Measurements from ENCODE around the gene ZNF445. TPM values are rescaled to one million over a fixed set of nuclear protein-coding genes. Genes with fewer than 3 reads are reported as not detected.
"Not testable (repeated sequence)": the region's sequence is repeated elsewhere in the genome, so short reads cannot be mapped to it uniquely, and the experiment has no call there.

Gene ZNF445
- polyA plus RNA-seq, 1 donor: 19.4 TPM

GRCh38 chr3:44429459-44429858, 48.0 kb downstream of the ZNF445 start:
- no peak for DNase-seq

GRCh38 chr3:44428910-44429309, 48.6 kb downstream of the ZNF445 start:
- DNase-seq: no peak

GRCh38 chr3:44427683-44428082, 49.8 kb downstream of the ZNF445 start:
- DNase-seq: no peak

- DNase-seq: no peak
Observed at GRCh38 chr3:44424758-44425157, 52.7 kb downstream of the ZNF445 start.

- DNase-seq: no peak
Observed at GRCh38 chr3:44421280-44421679, 56.2 kb downstream of the ZNF445 start.

- no peak for DNase-seq
Observed at GRCh38 chr3:44420676-44421075, 56.8 kb downstream of the ZNF445 start.

- no peak for DNase-seq
Observed at GRCh38 chr3:44419923-44420650, 57.4 kb downstream of the ZNF445 start.

- DNase-seq: no peak
Observed at GRCh38 chr3:44419116-44419922, 58.2 kb downstream of the ZNF445 start.

- no peak for DNase-seq
Observed at GRCh38 chr3:44418549-44418948, 58.9 kb downstream of the ZNF445 start.

- DNase-seq: not testable (repeated sequence)
Observed at GRCh38 chr3:44418118-44418517, 59.4 kb downstream of the ZNF445 start.

GRCh38 chr3:44416031-44417030, 61.1 kb downstream of the ZNF445 start:
- no peak for DNase-seq

- no peak for DNase-seq
Observed at GRCh38 chr3:44415421-44415820, 62.0 kb downstream of the ZNF445 start.

GRCh38 chr3:44414517-44415090, 62.9 kb downstream of the ZNF445 start:
- no peak for DNase-seq

- DNase-seq: no peak
Observed at GRCh38 chr3:44412365-44412764, 65.1 kb downstream of the ZNF445 start.

- DNase-seq: no peak
Observed at GRCh38 chr3:44411031-44411645, 66.3 kb downstream of the ZNF445 start.

- DNase-seq: no peak
Observed at GRCh38 chr3:44409640-44410410, 67.6 kb downstream of the ZNF445 start.

- no peak for DNase-seq
Observed at GRCh38 chr3:44402548-44402947, 74.9 kb downstream of the ZNF445 start.

GRCh38 chr3:44400771-44401170, 76.7 kb downstream of the ZNF445 start:
- no peak for DNase-seq

- DNase-seq: no peak
Observed at GRCh38 chr3:44398853-44399252, 78.6 kb downstream of the ZNF445 start.

- not testable (repeated sequence) for DNase-seq
Observed at GRCh38 chr3:44398271-44398670, 79.2 kb downstream of the ZNF445 start.
